Spinal cord (tissue), 10 donors: ENCODE results near the gene FABP1. TPM values are rescaled to one million over a fixed set of nuclear protein-coding genes. Genes with fewer than 3 reads are reported as not detected.
A peak's percentile ranks its signal among the peaks of the same experiment; 100 is the strongest.

Experiments
- DNase-seq, 6 donors: peaks; one replicate each; pipeline versions ENCODE4 v3.0.0 to v3.0.0-alpha.2; 2013 to 2015; ENCODE audit warnings: low spot score in 6 of 6, low read depth in 4 of 6
- H3K27ac ChIP-seq: one replicate; pipeline ENCODE4 v1.5.1; 2013; ENCODE audit warnings: low read depth, low read length, control low read depth
- H3K27me3 ChIP-seq: one replicate; pipeline ENCODE4 v1.6.1; 2013; ENCODE audit warnings: low read length; ENCODE audit not compliant: control insufficient read depth, insufficient read depth
- H3K36me3 ChIP-seq: one replicate; pipeline ENCODE4 v1.6.1; 2013; ENCODE audit warnings: low read length; ENCODE audit not compliant: control insufficient read depth, insufficient read depth
- H3K4me1 ChIP-seq: one replicate; pipeline ENCODE4 v1.6.1; 2013; ENCODE audit warnings: low read length; ENCODE audit not compliant: control insufficient read depth, insufficient read depth
- H3K4me3 ChIP-seq: one replicate; pipeline ENCODE4 v1.5.1; 2013; ENCODE audit warnings: low read depth, low read length, control low read depth
- H3K9me3 ChIP-seq: one replicate; pipeline ENCODE4 v1.6.1; 2013; ENCODE audit warnings: low read length; ENCODE audit not compliant: control insufficient read depth, insufficient read depth
- WGBS: methylation state at CpG from one replicate; pipeline ENCODE4 v1.1.5; 2013; ENCODE audit warnings: missing lambda C conversion rate; ENCODE audit not compliant: insufficient coverage; 5-methylcytosine and 5-hydroxymethylcytosine counted together
- long read RNA-seq, 4 donors: transcript quantifications; one replicate each; lab custom pipeline, GENCODE V29; 2026
- polyA plus RNA-seq, 2 donors: library from polyadenylated mRNA; unstranded; fragments of 120-200 nt; gene quantifications; one replicate each; pipeline ENCODE4 v1.2.1, GENCODE V29; 2013; ENCODE audit not compliant: insufficient read length in 2 of 2
- total RNA-seq, 2 donors: library from RNA; depleted of rRNA in 1 of 2; stranded (reverse); fragments of 120-200 nt in 1 of 2; fragments of >200 nt in 1 of 2; gene quantifications; one replicate each; pipeline versions ENCODE4 v1.2.3 to v1.2.4, GENCODE V29; 2013 to 2014
- donor health status: healthy.

The FABP1 gene
- total RNA-seq (under 1 TPM in 1 of 2 donors, not detected in 1; 0.39 TPM), polyA plus RNA-seq (under 1 TPM; 0.48 to 0.80 TPM)
- long read RNA-seq, donor 1, result 0 reads
- long read RNA-seq, donor 2, transcript FABP1-201 (4 exons, 555 nt), result major isoform, 8 of 8 reads
- long read RNA-seq, donor 2, partial matches to known transcripts, result 0 of 8 reads
- long read RNA-seq, donor 2, other reads (novel, unspliced or antisense), result 0 of 8 reads
- long read RNA-seq, donor 3, partial matches to known transcripts, result 0 of 1 reads
- long read RNA-seq, donor 3, other reads (novel, unspliced or antisense), result 0 of 1 reads
- long read RNA-seq, donor 4, result 0 reads

DNA sequence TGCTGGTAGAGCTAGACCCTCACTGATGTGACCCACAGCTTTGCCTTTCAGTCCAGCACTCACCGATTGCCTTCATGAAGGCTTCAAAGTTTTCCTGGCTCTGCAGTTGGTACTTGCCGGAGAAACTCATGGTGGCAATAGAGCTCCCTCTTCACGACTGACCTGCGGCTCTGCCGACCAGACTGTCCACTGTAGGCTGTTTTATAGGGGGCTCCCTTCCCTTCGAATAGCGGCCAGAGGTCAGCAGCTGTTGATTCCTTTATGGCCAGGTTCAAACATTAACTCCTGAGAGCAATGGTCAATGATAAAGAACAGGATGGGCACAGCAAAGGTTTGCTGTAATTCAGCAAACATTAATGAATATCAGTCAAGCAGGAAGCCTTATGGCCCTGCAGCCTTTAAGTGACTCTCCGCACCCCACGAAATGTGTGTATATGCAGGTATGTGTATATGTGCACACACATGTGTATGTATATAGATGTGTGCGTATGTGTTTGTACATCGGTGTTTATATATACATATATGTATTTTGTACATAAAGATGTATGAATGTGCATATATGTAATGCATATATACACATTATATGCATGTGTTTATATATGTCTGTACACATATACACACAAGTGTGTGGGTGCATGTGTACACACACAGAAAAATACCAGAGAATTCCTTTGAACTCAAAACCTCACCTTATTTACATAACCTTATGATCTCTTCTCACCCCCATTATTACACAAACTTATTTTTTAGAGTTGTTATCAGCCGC is at the start of gene FABP1:
TSS of gene FABP1 (minus strand) at position 175 of the 766 bp plus-strand sequence. CDS start at position 130, 45 bp downstream.
- Histone ChIP-seq H3K36me3 (no peaks in the 10 kb centered on the region), H3K27me3 (no peaks in the 10 kb centered on the region), H3K4me1 (no peaks in the 10 kb centered on the region), H3K4me3 (no peak within 1 kb of the TSS), H3K27ac (no peak within 1 kb of the TSS), H3K9me3 (no peaks in the 10 kb centered on the region)
- no peak for DNase-seq
- WGBS, result 38% methylated on average over 5 of the region's 12 CpGs

DNA sequence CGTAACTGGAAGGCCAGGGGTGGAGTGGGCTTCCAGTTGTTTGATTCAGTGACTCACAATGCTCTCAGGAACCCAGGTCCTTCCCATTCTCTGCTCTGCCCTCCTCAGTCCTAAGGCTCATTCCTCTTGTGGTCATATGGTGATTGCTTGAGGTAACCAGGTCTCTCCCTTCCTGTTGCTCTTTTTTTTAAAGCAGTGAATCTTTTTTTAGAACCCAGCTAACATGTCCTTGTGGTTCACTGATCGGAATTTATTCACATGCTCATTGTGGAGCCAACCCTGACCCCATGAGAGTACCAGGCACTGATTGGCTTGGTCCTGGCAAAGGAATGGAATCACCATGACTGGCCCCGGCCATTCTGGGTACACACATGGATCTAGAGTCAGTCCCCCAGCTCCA is 49.7 kb upstream of the FABP1 start:
- Histone ChIP-seq H3K9me3 (no peaks in the 10 kb centered on the region), H3K36me3 (no peaks in the 10 kb centered on the region), H3K4me3 (no peak overlapping the region), H3K27ac (no peak overlapping the region), H3K27me3 (no peaks in the 10 kb centered on the region), H3K4me1 (no peaks in the 10 kb centered on the region)
- WGBS, result 100% methylated on average over 2 of the region's 3 CpGs
- no peak for DNase-seq

DNA sequence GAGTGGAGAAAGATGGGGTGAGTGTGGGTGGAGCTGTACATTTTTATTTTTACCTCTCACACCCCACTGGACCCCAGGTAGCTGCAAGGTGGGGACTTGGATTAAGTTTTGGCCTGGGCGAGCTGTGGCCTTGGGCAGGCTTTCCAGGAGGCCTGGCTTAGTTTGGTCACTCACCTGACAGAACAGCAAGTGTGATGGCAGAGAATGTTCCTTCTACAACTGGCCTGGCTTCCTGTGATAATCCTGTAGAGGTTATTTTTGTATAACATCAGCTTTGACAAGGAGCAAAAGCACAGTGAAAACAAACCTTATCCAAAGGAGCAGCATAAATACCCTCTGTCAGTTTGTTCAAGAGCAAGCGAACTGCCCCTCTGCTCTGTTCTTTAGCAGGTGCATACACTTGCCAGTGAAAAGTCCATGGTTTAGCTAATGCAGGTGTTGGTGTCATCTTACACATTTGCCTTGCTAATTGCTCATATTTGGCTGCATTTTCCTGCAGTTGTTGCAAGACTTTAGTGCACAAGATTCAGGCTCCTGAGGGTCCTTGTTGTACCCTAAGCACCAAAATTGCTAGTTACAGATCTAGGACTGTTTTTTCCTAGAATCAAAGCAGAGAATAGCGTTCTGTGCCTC is 48.6 kb upstream of the FABP1 start:
- 67% methylated on average over 3 of the region's 3 CpGs for WGBS
- Histone ChIP-seq H3K9me3 (no peaks in the 10 kb centered on the region), H3K4me1 (no peaks in the 10 kb centered on the region), H3K27me3 (no peaks in the 10 kb centered on the region), H3K27ac (no peak overlapping the region), H3K4me3 (no peak overlapping the region), H3K36me3 (no peaks in the 10 kb centered on the region)
- no peak for DNase-seq

DNA sequence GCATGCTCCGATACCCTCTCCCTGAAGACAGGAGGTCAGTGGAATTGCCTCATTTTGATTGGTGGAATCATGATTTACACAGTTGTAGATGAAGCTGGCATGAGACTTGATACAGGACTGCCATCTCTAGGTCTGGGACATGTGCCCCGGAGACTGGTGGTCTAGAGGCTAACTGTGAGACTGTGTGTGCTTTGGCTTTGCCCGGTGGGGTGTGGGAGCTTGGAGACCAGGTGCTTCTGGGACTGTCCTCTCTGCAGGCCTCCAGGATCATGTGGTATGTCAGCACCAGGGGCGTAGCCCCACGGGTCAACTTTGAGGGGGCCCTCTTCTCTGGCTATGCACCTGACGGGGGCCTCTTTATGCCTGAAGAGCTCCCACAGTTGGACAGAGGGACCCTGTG is 45.0 kb upstream of the FABP1 start:
- Histone ChIP-seq H3K4me1 (peaks cover 14% of the 10 kb centered on the region), H3K27ac (no peak overlapping the region), H3K36me3 (no peaks in the 10 kb centered on the region), H3K9me3 (peaks cover 2% of the 10 kb centered on the region), H3K27me3 (no peaks in the 10 kb centered on the region), H3K4me3 (no peak overlapping the region)
- WGBS, result 94% methylated on average over 6 of the region's 6 CpGs
- no peak for DNase-seq

DNA sequence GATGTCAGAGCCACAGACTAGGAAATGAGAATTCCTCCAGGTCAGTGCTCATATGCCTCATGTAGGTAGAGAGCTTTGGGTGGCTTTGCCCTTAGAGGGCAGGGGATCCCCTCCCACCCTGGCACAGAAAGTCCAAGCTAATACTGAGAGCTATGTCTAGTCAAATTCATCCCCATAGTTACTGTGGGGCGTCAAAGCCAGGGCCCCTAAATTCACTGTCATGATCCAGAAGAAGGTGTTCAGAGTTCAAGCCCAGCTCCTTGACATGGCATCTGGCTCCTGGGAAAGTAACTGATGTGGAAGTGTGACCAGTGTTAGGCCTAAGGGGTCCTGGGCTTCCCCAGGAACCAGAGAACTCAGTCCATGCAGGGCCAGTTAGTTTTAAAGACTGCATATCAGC is 44.1 kb upstream of the FABP1 start:
- peaks cover 2% of the 10 kb centered on the region for H3K9me3 ChIP-seq
- 88% methylated on average over 1 of the region's 1 CpG for WGBS
- H3K27ac ChIP-seq, result no peak overlapping the region
- H3K27me3 ChIP-seq, result no peaks in the 10 kb centered on the region
- H3K36me3 ChIP-seq, result no peaks in the 10 kb centered on the region
- H3K4me1 ChIP-seq, result peaks cover 14% of the 10 kb centered on the region
- DNase-seq, result no peak
- H3K4me3 ChIP-seq, result no peak overlapping the region

DNA sequence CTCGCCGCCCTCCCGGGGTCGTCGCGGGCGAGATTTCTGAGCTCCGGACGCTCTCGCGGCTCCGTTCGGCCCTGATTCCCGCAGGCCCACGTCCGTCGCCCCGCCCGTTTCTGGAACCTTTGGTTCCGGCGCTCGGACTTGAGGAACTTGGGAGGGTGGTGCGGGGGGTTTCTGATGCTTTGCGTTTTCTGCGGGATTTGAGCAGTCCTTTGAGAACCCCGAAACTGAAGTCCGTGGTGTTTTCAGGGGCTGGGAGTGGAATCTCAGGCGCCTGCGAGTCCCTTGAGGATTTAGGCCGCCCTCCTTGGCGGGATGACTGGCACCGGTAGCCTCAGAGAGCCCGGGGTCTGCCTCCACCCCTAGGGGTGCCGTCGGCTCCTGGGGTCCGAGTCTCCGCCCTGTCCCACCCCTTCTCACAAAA is 42.6 kb upstream of the FABP1 start:
- Histone ChIP-seq H3K27me3 (no peaks in the 10 kb centered on the region), H3K4me3 (peak overlapping the region; percentile 54), H3K36me3 (no peaks in the 10 kb centered on the region), H3K4me1 (peaks cover 14% of the 10 kb centered on the region), H3K9me3 (peaks cover 2% of the 10 kb centered on the region), H3K27ac (no peak overlapping the region)
- peak in 4 of 6 donors; percentile 11 to 64 (median 35) for DNase-seq
- under 1% methylated on average over 34 of the region's 37 CpGs for WGBS

DNA sequence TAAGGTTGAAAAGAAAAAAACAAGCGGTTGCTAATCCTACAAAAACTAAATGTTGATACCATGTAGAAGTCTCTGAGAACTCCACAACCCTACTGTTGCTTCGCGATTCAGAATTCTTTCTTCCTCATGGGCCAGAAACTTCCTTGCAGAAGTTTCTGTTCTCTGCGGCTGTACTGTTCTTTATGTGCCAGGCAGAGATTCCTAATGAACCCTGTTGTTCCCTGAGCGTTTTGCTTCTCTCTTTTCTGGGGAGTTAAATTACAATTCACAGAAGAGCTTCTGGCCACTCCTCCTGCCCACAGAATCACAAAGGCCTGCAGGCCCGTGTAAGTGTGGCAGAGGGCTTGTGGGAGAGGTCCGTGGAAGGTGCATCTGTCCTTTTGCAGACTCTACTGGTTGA is 40.5 kb upstream of the FABP1 start:
- H3K36me3 ChIP-seq, result no peaks in the 10 kb centered on the region
- no peak for DNase-seq
- H3K9me3 ChIP-seq, result peaks cover 2% of the 10 kb centered on the region
- no peak overlapping the region for H3K27ac ChIP-seq
- no peaks in the 10 kb centered on the region for H3K27me3 ChIP-seq
- H3K4me3 ChIP-seq, result no peak overlapping the region
- 94% methylated on average over 5 of the region's 7 CpGs for WGBS
- peaks cover 14% of the 10 kb centered on the region for H3K4me1 ChIP-seq

DNA sequence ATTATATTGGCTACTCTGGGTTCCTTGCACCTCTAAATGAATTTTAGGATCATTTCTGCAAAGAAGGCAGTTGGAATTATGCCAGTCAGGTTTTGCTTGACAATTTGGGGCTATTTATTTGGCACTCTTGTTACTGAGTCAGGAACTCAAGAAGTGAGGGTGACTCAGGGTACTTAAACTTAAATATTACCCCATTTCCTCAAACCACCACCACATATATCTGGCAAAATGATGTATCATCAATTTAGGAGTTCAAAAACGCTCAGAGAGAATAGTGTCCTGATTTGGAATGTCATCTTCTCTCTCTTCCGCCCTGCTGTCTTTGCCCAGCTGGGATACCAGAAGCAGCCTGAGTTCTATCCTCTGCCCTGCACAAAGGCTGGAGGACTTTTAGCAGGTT is 39.9 kb upstream of the FABP1 start:
- Histone ChIP-seq H3K4me1 (peaks cover 14% of the 10 kb centered on the region), H3K4me3 (no peak overlapping the region), H3K36me3 (no peaks in the 10 kb centered on the region), H3K27me3 (no peaks in the 10 kb centered on the region), H3K9me3 (peaks cover 2% of the 10 kb centered on the region), H3K27ac (no peak overlapping the region)
- 88% methylated on average over 2 of the region's 2 CpGs for WGBS
- DNase-seq, result no peak

DNA sequence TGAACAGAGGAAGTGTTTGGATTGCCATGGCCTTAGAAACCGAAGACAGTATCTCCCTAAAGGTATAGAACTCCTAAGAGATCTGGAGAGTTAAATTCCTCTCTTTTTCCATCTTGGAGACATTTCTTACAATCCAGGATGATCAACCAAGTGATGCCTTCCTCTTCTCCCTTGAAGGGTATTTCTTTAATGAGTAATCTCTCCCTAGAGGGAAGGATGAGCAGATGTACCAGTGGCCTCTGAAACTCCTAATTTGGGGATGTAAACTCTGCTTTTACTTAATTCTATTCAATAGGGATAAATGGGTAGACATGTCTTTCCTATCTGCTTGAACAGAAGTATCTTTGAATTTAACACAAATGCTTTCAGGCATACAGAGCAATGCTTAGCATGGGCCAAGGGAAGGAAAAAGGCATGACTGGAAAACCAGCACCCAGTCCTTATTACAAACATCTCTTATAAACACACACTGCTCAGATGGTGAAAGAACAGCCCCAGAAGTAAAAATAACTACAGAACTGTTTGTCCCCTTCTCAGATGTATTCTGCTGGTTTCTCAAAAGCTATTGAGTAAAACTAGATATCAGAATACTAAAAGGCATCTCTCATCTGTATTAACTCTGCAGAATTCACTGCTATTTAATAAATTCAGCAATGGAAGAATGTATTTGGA is 37.6 kb upstream of the FABP1 start:
- peak overlapping the region; percentile 54 for H3K27ac ChIP-seq
- DNase-seq, result no peak
- H3K4me1 ChIP-seq, result peaks cover 5% of the 10 kb centered on the region
- no CpG with 5 or more reads among the region's 1 CpG for WGBS
- H3K4me3 ChIP-seq, result no peak overlapping the region
- peaks cover 2% of the 10 kb centered on the region for H3K9me3 ChIP-seq
- no peaks in the 10 kb centered on the region for H3K36me3 ChIP-seq
- no peaks in the 10 kb centered on the region for H3K27me3 ChIP-seq
